GM21576 (cell line): ENCODE measurements around the gene NXN.
"Not testable (repeated sequence)": the region's sequence is repeated elsewhere in the genome, so short reads cannot be mapped to it uniquely, and the experiment has no call there.

ENCODE experiments used
- ATAC-seq: cut with Tn5 transposase; IDR thresholded peaks from one replicate; pipeline ENCODE4 v1.9.1; 2021; ENCODE audit warnings: mild to moderate bottlenecking, moderate library complexity; ENCODE audit not compliant: unreplicated experiment

NXN gene

GRCh38 chr17:924306-924705 is 55.3 kb downstream of the NXN start:
- ATAC-seq, result not testable (repeated sequence)

- no peak for ATAC-seq
Measured at GRCh38 chr17:923633-924032, 55.9 kb downstream of the NXN start.

- ATAC-seq, result no peak
Measured at GRCh38 chr17:921161-921560, 58.4 kb downstream of the NXN start.

GRCh38 chr17:920190-920589 is 59.4 kb downstream of the NXN start:
- ATAC-seq, result no peak

GRCh38 chr17:917941-918740 is 61.4 kb downstream of the NXN start:
- no peak for ATAC-seq

GRCh38 chr17:917391-917811 is 62.2 kb downstream of the NXN start:
- ATAC-seq, result no peak

GRCh38 chr17:916315-916714 is 63.3 kb downstream of the NXN start:
- no peak for ATAC-seq

GRCh38 chr17:915538-916201 is 63.9 kb downstream of the NXN start:
- no peak for ATAC-seq

GRCh38 chr17:914561-914960 is 65.0 kb downstream of the NXN start:
- ATAC-seq, result no peak

GRCh38 chr17:913207-913606 is 66.4 kb downstream of the NXN start:
- ATAC-seq, result no peak

- no peak for ATAC-seq
Measured at GRCh38 chr17:909642-910323, 69.8 kb downstream of the NXN start.

- no peak for ATAC-seq
Measured at GRCh38 chr17:907725-908124, 71.9 kb downstream of the NXN start.

GRCh38 chr17:905708-906107 is 73.9 kb downstream of the NXN start:
- not testable (repeated sequence) for ATAC-seq

GRCh38 chr17:903691-904481 is 75.7 kb downstream of the NXN start:
- ATAC-seq, result no peak

GRCh38 chr17:902463-902862 is 77.1 kb downstream of the NXN start:
- no peak for ATAC-seq

- ATAC-seq, result no peak
Measured at GRCh38 chr17:901964-902363, 77.6 kb downstream of the NXN start.

- no peak for ATAC-seq
Measured at GRCh38 chr17:901191-901950, 78.2 kb downstream of the NXN start.

- ATAC-seq, result no peak
Measured at GRCh38 chr17:900336-900934, 79.1 kb downstream of the NXN start.

- ATAC-seq, result no peak
Measured at GRCh38 chr17:897970-898619, 81.5 kb downstream of the NXN start.
